ENCODE measurements around the gene SCN4A.

DNA sequence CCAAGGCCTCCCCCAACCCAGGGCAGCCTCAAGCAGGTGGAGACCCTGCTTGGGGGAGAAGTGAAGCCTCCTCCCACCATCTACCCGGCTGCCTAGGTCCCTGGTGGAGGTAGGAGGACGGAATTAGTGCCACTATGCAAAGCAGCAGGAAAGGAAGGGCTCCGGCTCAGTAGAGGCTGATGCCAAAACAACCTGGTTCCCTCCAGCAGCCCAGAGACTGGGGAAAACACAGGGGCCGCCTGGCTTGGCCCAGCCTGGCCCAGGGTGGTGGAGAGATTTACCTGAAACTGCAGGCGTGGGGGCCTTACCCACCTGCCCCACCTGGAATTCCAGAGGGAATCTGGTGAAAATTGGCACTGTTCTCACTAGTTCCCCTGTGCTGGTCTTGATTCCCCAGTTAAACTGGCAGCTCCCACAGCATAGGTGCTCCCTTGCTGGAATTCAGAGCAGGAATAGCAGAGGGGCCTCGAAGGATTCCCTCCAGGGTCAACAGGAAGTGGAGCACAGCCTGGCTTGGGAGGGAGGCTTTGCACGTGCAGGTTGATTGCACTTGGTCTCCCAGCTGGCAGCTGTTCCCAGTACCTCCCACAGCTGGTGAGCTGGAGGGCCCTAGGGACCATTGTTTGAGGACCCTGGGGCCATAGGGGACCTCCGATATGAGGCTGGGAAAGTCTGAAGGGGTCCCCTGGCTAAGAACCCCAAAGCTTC is 45.1 kb downstream of the SCN4A start:
- TF ChIP-seq, protein P1, sequence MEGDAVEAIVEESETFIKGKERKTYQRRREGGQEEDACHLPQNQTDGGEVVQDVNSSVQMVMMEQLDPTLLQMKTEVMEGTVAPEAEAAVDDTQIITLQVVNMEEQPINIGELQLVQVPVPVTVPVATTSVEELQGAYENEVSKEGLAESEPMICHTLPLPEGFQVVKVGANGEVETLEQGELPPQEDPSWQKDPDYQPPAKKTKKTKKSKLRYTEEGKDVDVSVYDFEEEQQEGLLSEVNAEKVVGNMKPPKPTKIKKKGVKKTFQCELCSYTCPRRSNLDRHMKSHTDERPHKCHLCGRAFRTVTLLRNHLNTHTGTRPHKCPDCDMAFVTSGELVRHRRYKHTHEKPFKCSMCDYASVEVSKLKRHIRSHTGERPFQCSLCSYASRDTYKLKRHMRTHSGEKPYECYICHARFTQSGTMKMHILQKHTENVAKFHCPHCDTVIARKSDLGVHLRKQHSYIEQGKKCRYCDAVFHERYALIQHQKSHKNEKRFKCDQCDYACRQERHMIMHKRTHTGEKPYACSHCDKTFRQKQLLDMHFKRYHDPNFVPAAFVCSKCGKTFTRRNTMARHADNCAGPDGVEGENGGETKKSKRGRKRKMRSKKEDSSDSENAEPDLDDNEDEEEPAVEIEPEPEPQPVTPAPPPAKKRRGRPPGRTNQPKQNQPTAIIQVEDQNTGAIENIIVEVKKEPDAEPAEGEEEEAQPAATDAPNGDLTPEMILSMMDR (IDR thresholded peaks at IDR 0.05) = no peak
- no peak for TF ChIP-seq POLR2A (IDR thresholded peaks at IDR 0.05)
